ENCODE measurements around the gene SSH2.

DNA sequence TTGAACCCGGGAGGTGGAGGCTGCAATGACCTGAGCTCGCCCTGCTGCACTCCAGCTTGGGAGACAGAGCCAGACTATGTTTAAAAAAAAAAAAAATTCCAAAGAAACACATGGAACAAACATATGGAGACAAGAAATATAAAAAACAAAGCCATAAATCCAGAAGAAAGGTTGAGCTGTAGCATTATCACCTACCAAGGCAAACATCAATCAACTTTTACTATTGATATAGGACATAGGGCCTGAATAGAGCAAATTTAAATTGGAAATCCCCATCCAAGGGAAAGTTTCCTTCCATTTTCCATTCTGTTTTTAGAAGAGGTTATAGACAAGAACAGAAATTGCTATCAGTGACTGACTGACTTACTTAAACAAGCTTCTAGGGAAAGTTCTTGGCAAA, 56.6 kb downstream of the SSH2 start:
- TF ChIP-seq, protein P1, sequence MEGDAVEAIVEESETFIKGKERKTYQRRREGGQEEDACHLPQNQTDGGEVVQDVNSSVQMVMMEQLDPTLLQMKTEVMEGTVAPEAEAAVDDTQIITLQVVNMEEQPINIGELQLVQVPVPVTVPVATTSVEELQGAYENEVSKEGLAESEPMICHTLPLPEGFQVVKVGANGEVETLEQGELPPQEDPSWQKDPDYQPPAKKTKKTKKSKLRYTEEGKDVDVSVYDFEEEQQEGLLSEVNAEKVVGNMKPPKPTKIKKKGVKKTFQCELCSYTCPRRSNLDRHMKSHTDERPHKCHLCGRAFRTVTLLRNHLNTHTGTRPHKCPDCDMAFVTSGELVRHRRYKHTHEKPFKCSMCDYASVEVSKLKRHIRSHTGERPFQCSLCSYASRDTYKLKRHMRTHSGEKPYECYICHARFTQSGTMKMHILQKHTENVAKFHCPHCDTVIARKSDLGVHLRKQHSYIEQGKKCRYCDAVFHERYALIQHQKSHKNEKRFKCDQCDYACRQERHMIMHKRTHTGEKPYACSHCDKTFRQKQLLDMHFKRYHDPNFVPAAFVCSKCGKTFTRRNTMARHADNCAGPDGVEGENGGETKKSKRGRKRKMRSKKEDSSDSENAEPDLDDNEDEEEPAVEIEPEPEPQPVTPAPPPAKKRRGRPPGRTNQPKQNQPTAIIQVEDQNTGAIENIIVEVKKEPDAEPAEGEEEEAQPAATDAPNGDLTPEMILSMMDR (IDR thresholded peaks at IDR 0.05; ENCODE audit: poor library complexity) = no peak
- TF ChIP-seq EZH2 (IDR thresholded peaks at IDR 0.05; ENCODE audit: borderline replicate concordance) (no peak), EZH2phosphoT487 (IDR thresholded peaks at IDR 0.05; ENCODE audit: low read depth, severe bottlenecking, unreplicated experiment) (no peak)
